DOHH2 (cell line): ENCODE results near the gene TRAF5.

ENCODE experiments used
- H3F3A ChIP-seq: fragments of 200-600 bp; sonication (generic), shearing (Covaris generic); 2 replicates; pipeline ENCODE4 v1.6.0; 2016; ENCODE audit warnings: antibody characterized with exemption, mild to moderate bottlenecking; ENCODE audit not compliant: control insufficient read depth, insufficient read depth
- H3K27ac ChIP-seq: fragments of 200-600 bp; sonication (generic); 2 replicates; pipeline ENCODE4 v1.5.1; 2014; ENCODE audit warnings: low read depth, mild to moderate bottlenecking, low read length, moderate library complexity
- H3K27me3 ChIP-seq: fragments of 200-600 bp; sonication (generic); 2 replicates; pipeline ENCODE4 v1.6.1; 2014; ENCODE audit warnings: mild to moderate bottlenecking, low read length, mixed read lengths; ENCODE audit not compliant: control insufficient read depth
- H3K36me3 ChIP-seq: fragments of 200-600 bp; sonication (generic); 2 replicates; pipeline ENCODE4 v1.6.1; 2014; ENCODE audit warnings: mild to moderate bottlenecking, low read length, moderate library complexity, mixed read lengths; ENCODE audit not compliant: control insufficient read depth
- H3K4me1 ChIP-seq: fragments of 200-600 bp; sonication (generic); 2 replicates; pipeline ENCODE4 v1.6.1; 2014; ENCODE audit warnings: mild to moderate bottlenecking, low read length, mixed read lengths; ENCODE audit not compliant: control insufficient read depth
- H3K4me2 ChIP-seq: fragments of 200-600 bp; sonication (generic); 2 replicates; pipeline ENCODE4 v1.6.0; 2014; ENCODE audit warnings: mild to moderate bottlenecking, low read length, moderate library complexity
- H3K4me3 ChIP-seq: fragments of 200-600 bp; sonication (generic); 2 replicates; pipeline ENCODE4 v1.5.1; 2014; ENCODE audit warnings: mild to moderate bottlenecking, low read length, mixed read lengths
- H3K79me2 ChIP-seq: fragments of 200-600 bp; sonication (generic); 2 replicates; pipeline ENCODE4 v1.6.1; 2014; ENCODE audit warnings: mild to moderate bottlenecking, low read length, mixed read lengths; ENCODE audit not compliant: control insufficient read depth
- H3K9me2 ChIP-seq: fragments of 200-600 bp; sonication (generic); replicated peaks from 2 replicates; pipeline ENCODE4 v1.6.1; 2014; ENCODE audit warnings: mild to moderate bottlenecking, low read length, mixed read lengths; ENCODE audit not compliant: control insufficient read depth
- H3K9me3 ChIP-seq: fragments of 200-600 bp; sonication (generic); 2 replicates; pipeline ENCODE4 v1.6.1; 2014; ENCODE audit warnings: antibody characterized with exemption, low read length, mixed read lengths; ENCODE audit not compliant: control insufficient read depth, insufficient read depth
- H4K20me1 ChIP-seq: fragments of 200-600 bp; sonication (generic); 2 replicates; pipeline ENCODE4 v1.6.0; 2014; ENCODE audit warnings: low read depth, mild to moderate bottlenecking, antibody characterized with exemption, low read length, moderate library complexity; ENCODE audit not compliant: control insufficient read depth, insufficient read depth
- CTCF ChIP-seq: fragments of 200-600 bp; sonication (generic); IDR thresholded peaks from one replicate; pipeline ENCODE4 v1.5.1; 2014; ENCODE audit warnings: antibody characterized with exemption, mild to moderate bottlenecking, low read depth, low read length; ENCODE audit not compliant: poor library complexity, severe bottlenecking
- EZH2phosphoT487 ChIP-seq: fragments of 200-600 bp; sonication (generic); IDR thresholded peaks from 2 replicates; pipeline ENCODE4 v1.6.1; 2017; ENCODE audit warnings: borderline replicate concordance, mild to moderate bottlenecking, antibody characterized with exemption, low read length, moderate library complexity, mixed read lengths

The TRAF5 gene

GRCh38 chr1:211328084-211328694, 1.6 kb downstream of the TRAF5 start:
- peaks cover 77% of the 10 kb centered on the region for H3K4me1 ChIP-seq
- H3K79me2 ChIP-seq, result peaks cover 69% of the 10 kb centered on the region
- H3K4me3 ChIP-seq, result peak overlapping the region; percentile 88

GRCh38 chr1:211328866-211329475, 2.3 kb downstream of the TRAF5 start:
- Histone ChIP-seq H3F3A (peaks cover 2% of the 10 kb centered on the region; the same call in 1 of the 2 replicates), H3K4me3 (peak overlapping the region; percentile 88), H3K79me2 (peaks cover 77% of the 10 kb centered on the region), H3K36me3 (peaks cover 18% of the 10 kb centered on the region), H3K27me3 (no peaks in the 10 kb centered on the region), H3K9me2 (no peaks in the 10 kb centered on the region), H4K20me1 (no peaks in the 10 kb centered on the region), H3K4me1 (peaks cover 80% of the 10 kb centered on the region), H3K4me2 (peak overlapping the region; percentile 91), H3K27ac (peak overlapping the region; percentile 87), H3K9me3 (no peaks in the 10 kb centered on the region)
- TF ChIP-seq CTCF (no peak), EZH2phosphoT487 (no peak)

More at GRCh38 chr1:211328084-211328694, 1.6 kb downstream of the TRAF5 start:
- peak overlapping the region; percentile 87 for H3K27ac ChIP-seq
- H3F3A ChIP-seq, result peaks cover 2% of the 10 kb centered on the region; the same call in 1 of the 2 replicates
- TF ChIP-seq EZH2phosphoT487 (no peak), CTCF (no peak)
- no peaks in the 10 kb centered on the region for H3K27me3 ChIP-seq
- no peaks in the 10 kb centered on the region for H4K20me1 ChIP-seq
- H3K9me2 ChIP-seq, result no peaks in the 10 kb centered on the region
- H3K36me3 ChIP-seq, result peaks cover 14% of the 10 kb centered on the region
- peak overlapping the region; percentile 91 for H3K4me2 ChIP-seq
- H3K9me3 ChIP-seq, result no peaks in the 10 kb centered on the region

GRCh38 chr1:211329764-211330201, 3.1 kb downstream of the TRAF5 start:
- peaks cover 20% of the 10 kb centered on the region for H3K36me3 ChIP-seq
- peaks cover 88% of the 10 kb centered on the region for H3K4me1 ChIP-seq
- peak overlapping the region; percentile 91 for H3K4me2 ChIP-seq
- no peaks in the 10 kb centered on the region for H3K9me2 ChIP-seq
- no peaks in the 10 kb centered on the region for H4K20me1 ChIP-seq
- peaks cover 85% of the 10 kb centered on the region for H3K79me2 ChIP-seq
- H3K4me3 ChIP-seq, result peak overlapping the region; percentile 88
- H3K9me3 ChIP-seq, result no peaks in the 10 kb centered on the region
- TF ChIP-seq EZH2phosphoT487 (no peak), CTCF (no peak)
- no peaks in the 10 kb centered on the region; the same call in 1 of the 2 replicates for H3F3A ChIP-seq
- H3K27me3 ChIP-seq, result no peaks in the 10 kb centered on the region
- H3K27ac ChIP-seq, result peak overlapping the region; percentile 87
